K562 (cell line): ENCODE data around the gene NDFIP2. TPM values are rescaled to one million over a fixed set of nuclear protein-coding genes. Genes with fewer than 3 reads are reported as not detected.

Experiments used
- ATAC-seq: fragments of 200-7000 bp; cut with Tn5 transposase; 3 replicates; pipeline ENCODE4 v1.9.1; 2020; ENCODE audit warnings: moderate library complexity
- BruUV-seq: library from RNA; stranded (reverse); fragments of 400-500 nt; replicated peaks from 2 replicates; lab custom pipeline; 2021; lab: Mats Ljungman, UMichigan
- CTCF ChIA-PET: fragments of 300-600 bp; formaldehyde crosslinking; extraction: SDS; loops from one replicate; lab custom pipeline; 2021; ENCODE audit warnings: low intra/inter-chr PET ratio; lab: Yijun Ruan, JAX
- POLR2A ChIA-PET: fragments of 300-600, 350-650 bp; sonication (Branson Sonifier 250); formaldehyde crosslinking; extraction: SDS; loops from one replicate; lab custom pipeline; 2021; ENCODE audit warnings: antibody characterized with exemption, inconsistent platforms; lab: Yijun Ruan, JAX
- DNase-seq, 4 experiments: peaks; one replicate each; pipeline versions ENCODE4 v3.0.0 to v3.0.0-alpha.2; 2011 to 2018; ENCODE audit warnings: low spot score in 3 of 4, mixed read lengths in 3 of 4; ENCODE audit errors: extremely low read depth in 1 of 4
- FAIRE-seq: peaks from 2 replicates; lab custom pipeline; 2011; peaks lifted over from hg19 to GRCh38; lab: Jason Lieb, UNC
- H2AFZ ChIP-seq: 2 replicates; pipeline ENCODE4 v1.6.0; 2011; ENCODE audit warnings: low read depth, low read length, control low read depth, inconsistent platforms
- H3K27ac ChIP-seq: fragments of 200-600 bp; 3 replicates; pipeline ENCODE4 v1.8.0; 2011; ENCODE audit warnings: low read depth, mild to moderate bottlenecking, control low read depth, inconsistent platforms, low read length, moderate library complexity, mixed read lengths; ENCODE audit errors: extremely low read depth
- H3K27me3 ChIP-seq, 2 experiments: fragments of 300-600 bp in 1 of 2; 2 replicates in 1 of 2; 3 replicates in 1 of 2; pipeline versions ENCODE4 v1.6.0 to v1.8.0; 2011; ENCODE audit warnings: inconsistent platforms in 2 of 2, low read length in 2 of 2, mild to moderate bottlenecking in 1 of 2, mixed read lengths in 1 of 2, moderate library complexity in 1 of 2; ENCODE audit not compliant: control insufficient read depth in 2 of 2, insufficient read depth in 2 of 2
- H3K36me3 ChIP-seq: fragments of 300-600 bp; 3 replicates; pipeline ENCODE4 v1.8.0; 2011; ENCODE audit warnings: mild to moderate bottlenecking, low read length, inconsistent platforms; ENCODE audit not compliant: control insufficient read depth, insufficient read depth
- H3K4me1 ChIP-seq, 2 experiments: fragments of 200-600 bp in 1 of 2; replicated peaks in 1 of 2; 2 replicates in 1 of 2; 3 replicates in 1 of 2; pipeline versions ENCODE4 v1.5.1 to v1.8.0; 2011; ENCODE audit warnings: inconsistent platforms in 2 of 2, low read length in 2 of 2, mild to moderate bottlenecking in 1 of 2, mixed read lengths in 1 of 2, moderate library complexity in 1 of 2; ENCODE audit not compliant: control insufficient read depth in 2 of 2, insufficient read depth in 2 of 2
- H3K4me2 ChIP-seq: 2 replicates; pipeline ENCODE4 v1.6.1; 2011; ENCODE audit warnings: low read length, control low read depth, inconsistent platforms, mixed read lengths; ENCODE audit not compliant: insufficient read depth
- H3K4me3 ChIP-seq: fragments of 200-600 bp; sonication (generic), shearing (Covaris generic); 2 replicates; pipeline ENCODE4 v1.5.1; 2016; ENCODE audit warnings: control low read depth, inconsistent platforms
- H3K79me2 ChIP-seq: fragments of 200-600 bp; 3 replicates; pipeline ENCODE4 v1.8.0; 2011; ENCODE audit warnings: low read length, inconsistent platforms; ENCODE audit not compliant: control insufficient read depth, insufficient read depth
- H3K9ac ChIP-seq, 2 experiments: 2 replicates each; pipeline versions ENCODE4 v1.6.0 to v1.6.1; 2011; ENCODE audit warnings: low read depth in 2 of 2, low read length in 2 of 2, control low read depth in 1 of 2, inconsistent platforms in 1 of 2, mild to moderate bottlenecking in 1 of 2, mixed read lengths in 1 of 2; ENCODE audit not compliant: insufficient read depth in 1 of 2
- H3K9me1 ChIP-seq: one replicate; pipeline ENCODE4 v1.6.0; 2011; ENCODE audit warnings: inconsistent platforms, mild to moderate bottlenecking, low read length, moderate library complexity; ENCODE audit not compliant: control insufficient read depth, insufficient read depth
- H3K9me3 ChIP-seq: replicated peaks from 2 replicates; pipeline ENCODE4 v1.5.1; 2011; ENCODE audit warnings: low read depth, low read length, inconsistent platforms; ENCODE audit not compliant: control insufficient read depth, insufficient read depth
- H4K20me1 ChIP-seq: replicated peaks from 2 replicates; pipeline ENCODE4 v1.6.1; 2011; ENCODE audit warnings: low read length, inconsistent platforms, mixed read lengths; ENCODE audit not compliant: control insufficient read depth, insufficient read depth
- BRF1 ChIP-seq: IDR thresholded peaks from 3 replicates; pipeline ENCODE4 v1.6.1; 2011; ENCODE audit warnings: borderline replicate concordance, mild to moderate bottlenecking; ENCODE audit not compliant: insufficient read length; ENCODE audit errors: extremely low read depth
- ELK1 ChIP-seq: sonication (generic); formaldehyde crosslinking; IDR thresholded peaks from 2 replicates; pipeline ENCODE4 v1.8.1; 2022; ENCODE audit warnings: missing genetic modification reagents
- KAT8 ChIP-seq: fragments of 450-650 bp; IDR thresholded peaks from 2 replicates; pipeline ENCODE4 v1.6.1; 2016; ENCODE audit warnings: low read depth, mild to moderate bottlenecking
- MAZ ChIP-seq, 2 experiments: fragments of 450-650 bp in 1 of 2; sonication (generic) in 1 of 2; formaldehyde crosslinking; IDR thresholded peaks in 1 of 2; conservative IDR thresholded peaks in 1 of 2; 2 replicates each; pipeline versions ENCODE4 v1.4.0 to v1.5.0; 2020; ENCODE audit warnings: mild to moderate bottlenecking in 1 of 2, missing genetic modification reagents in 1 of 2
- MBD2 ChIP-seq: sonication (generic); IDR thresholded peaks from 2 replicates; pipeline ENCODE4 v1.6.1; 2016; ENCODE audit warnings: low read depth, borderline replicate concordance
- MYNN ChIP-seq, 2 experiments: sonication (generic); formaldehyde crosslinking in 1 of 2; IDR thresholded peaks; 2 replicates each; pipeline versions ENCODE4 v1.5.0 to v1.6.1; 2016 to 2020; ENCODE audit warnings: antibody characterized with exemption in 1 of 2, missing genetic modification reagents in 1 of 2
- NFRKB ChIP-seq: fragments of 450-650 bp; IDR thresholded peaks from 2 replicates; pipeline ENCODE4 v1.6.1; 2016; ENCODE audit warnings: low read depth
- OTX1 ChIP-seq: fragments of 450-650 bp; formaldehyde crosslinking; IDR thresholded peaks from 2 replicates; pipeline ENCODE4 v1.4.0; 2022; ENCODE audit warnings: mild to moderate bottlenecking
- RBM15 ChIP-seq: fragments of 200-400 bp; formaldehyde crosslinking; IDR thresholded peaks from 2 replicates; pipeline ENCODE4 v1.6.1; 2018; ENCODE audit warnings: mild to moderate bottlenecking, low read length, moderate library complexity; ENCODE audit not compliant: insufficient read depth
- TEAD2 ChIP-seq: fragments of 450-650 bp; IDR thresholded peaks from 2 replicates; pipeline ENCODE4 v1.6.1; 2016; ENCODE audit warnings: missing genetic modification characterization, control low read depth, missing compliant biosample characterization
- TRIM28 ChIP-seq: fragments of 450-650 bp; IDR thresholded peaks from 2 replicates; pipeline ENCODE4 v1.6.1; 2017
- YBX1 ChIP-seq: fragments of 450-650 bp; IDR thresholded peaks from 2 replicates; pipeline ENCODE4 v1.7.1; 2016; ENCODE audit warnings: mild to moderate bottlenecking
- ZBTB49 ChIP-seq: sonication (generic); formaldehyde crosslinking; IDR thresholded peaks from 2 replicates; pipeline ENCODE4 v1.8.0; 2022; ENCODE audit warnings: missing genetic modification reagents, mild to moderate bottlenecking, borderline replicate concordance
- ZNF778 ChIP-seq: fragments of 450-650 bp; formaldehyde crosslinking; IDR thresholded peaks from 2 replicates; pipeline ENCODE4 v1.4.0; 2020; ENCODE audit warnings: mild to moderate bottlenecking, moderate library complexity
- WGBS: fragments of 100-300 bp; shearing (Covaris generic); methylation state at CpG from one replicate; pipeline ENCODE4 v1.1.6; 2016; ENCODE audit warnings: low coverage, mixed read lengths; ENCODE audit not compliant: insufficient coverage; ENCODE audit errors: missing lambda C conversion rate; 5-methylcytosine and 5-hydroxymethylcytosine counted together
- in situ Hi-C: fragments of 300-500 bp; cut with MboI; formaldehyde crosslinking; loops from 4 replicates; pipeline ENCODE4 v1.15.0; 2018; ENCODE audit warnings: inconsistent platforms, mixed read lengths
- intact Hi-C: fragments of 100-400 bp; cut with micrococcal nuclease; formaldehyde crosslinking; loops from 2 replicates; pipeline ENCODE4 v1.14.2; 2022
- polyA plus RNA-seq, 8 experiments: library from polyadenylated mRNA; depleted of rRNA in 4 of 8; stranded (reverse) in 5 of 8; unstranded in 3 of 8; fragments of >200 nt; fragmentation: Nextera tagmentation in 2 of 8; fragmentation: Illumina TruSeq in 1 of 8; extraction: Ambion mirVana in 2 of 8; extraction: Trizol in 1 of 8; gene quantifications; 2 replicates each; pipeline versions ENCODE4 v1.2.1 to v1.2.3, GENCODE V29; 2011 to 2014; ENCODE audit warnings: inconsistent platforms in 1 of 8, missing spikeins in 1 of 8
- total RNA-seq, 7 experiments: library from RNA; depleted of rRNA in 6 of 7; stranded (reverse); fragments of >200 nt in 6 of 7; fragmentation: Illumina TruSeq in 2 of 7; extraction: Trizol in 2 of 7; gene quantifications; 2 replicates each; pipeline versions ENCODE4 v1.2.1 to v1.2.3, GENCODE V29; 2011 to 2021; ENCODE audit warnings: low replicate concordance in 1 of 7

NDFIP2 gene
- total and polyA plus RNA-seq, 9 of the 15 experiments (the other 6 are each of a cell fraction or from before 2014, with no cell fraction given): 13.4 to 54.4 (median 27.8) TPM

GRCh38 chr13:79490326-79490725, 9.4 kb downstream of the NDFIP2 start (continued):
- no peak for TF ChIP-seq ZBTB49

- Histone ChIP-seq H3K4me2 (no peak overlapping the region), H3K36me3 (peaks cover 6% of the 10 kb centered on the region; the same call in 1 of the 3 replicates), H3K27me3 (no peaks in the 10 kb centered on the region), H3K27ac (no peak overlapping the region), H4K20me1 (0 out of 2 replicates have a peak, but pooled peaks cover 4% of the 10 kb centered on the region), H3K9ac (no peak overlapping the region), H3K4me1 (peaks cover 0 to 3% of the 10 kb centered on the region in 2 experiments; a peak in 2 of 5 replicates), H3K9me3 (no peaks in the 10 kb centered on the region), H2AFZ (no peak overlapping the region), H3K4me3 (no peak overlapping the region), H3K9me1 (no peaks in the 10 kb centered on the region), H3K79me2 (peaks cover 97% of the 10 kb centered on the region)
- FAIRE-seq (no peak), DNase-seq (no peak), ATAC-seq (no peak)
- no peak for TF ChIP-seq BRF1
- no peak for TF ChIP-seq MAZ (CRISPR knock-in tag; conservative IDR thresholded peaks at IDR 0.05 in 1 of 2, IDR thresholded peaks at IDR 0.05 in 1 of 2)
- no peak for TF ChIP-seq KAT8
- no peak for TF ChIP-seq ZNF778 (CRISPR knock-in tag)
- TF ChIP-seq MBD2: no peak
- no peak for TF ChIP-seq TEAD2
- no peak for TF ChIP-seq MYNN (IDR thresholded peaks at IDR 0.05)
- no peak for TF ChIP-seq MYNN (CRISPR knock-in tag; IDR thresholded peaks at IDR 0.05)
- TF ChIP-seq NFRKB: no peak
- TF ChIP-seq OTX1 (CRISPR knock-in tag): no peak
- no peak for TF ChIP-seq RBM15
- TF ChIP-seq YBX1: no peak
- no peak for TF ChIP-seq TRIM28
- TF ChIP-seq ELK1 (CRISPR knock-in tag): no peak
- ChIA-PET CTCF (interaction anchor here (0.6 kb wide), 1 partner anchor 9 kb away, joined by 4 read pairs; no protein-coding TSS in a partner anchor), POLR2A (no interaction called here)
- 36% methylated on average over 1 of the region's 1 CpG for WGBS
- in situ Hi-C loops: no loop called here
- no TSS peak for BruUV-seq
- intact Hi-C loops: no loop called here
Observed at GRCh38 chr13:79490824-79491223, 9.9 kb downstream of the NDFIP2 start.
